ENCODE results near the gene ATF4.
"Not testable (repeated sequence)": the region's sequence is repeated elsewhere in the genome, so short reads cannot be mapped to it uniquely, and the experiment has no call there.

ATF4 gene

GRCh38 chr22:39510529-39511149 is 9.7 kb upstream of the ATF4 start:
- no peak for DNase-seq

- no peak for DNase-seq
These were observed 9.1 kb upstream of the ATF4 start for GRCh38 chr22:39511226-39511625.

GRCh38 chr22:39512026-39512425 is 8.3 kb upstream of the ATF4 start:
- no peak for DNase-seq

GRCh38 chr22:39513791-39514190 is 6.6 kb upstream of the ATF4 start:
- no peak for DNase-seq

- DNase-seq: peak in 31 of 56 donors; percentile 17 to 78 (median 38)
These were observed 5.9 kb upstream of the ATF4 start for GRCh38 chr22:39514373-39514973.

GRCh38 chr22:39515266-39516050 is 4.9 kb upstream of the ATF4 start:
- DNase-seq: no peak

- no peak for DNase-seq
These were observed 2.9 kb upstream of the ATF4 start for GRCh38 chr22:39517470-39517869.

GRCh38 chr22:39518144-39518786 is 2.1 kb upstream of the ATF4 start:
- DNase-seq: no peak

- DNase-seq: no peak
These were observed 1.2 kb upstream of the ATF4 start for GRCh38 chr22:39518996-39519680.

- peak in 48 of 56 donors; percentile 47 to 97 (median 86) for DNase-seq
These were observed 609 bp upstream of the ATF4 start for GRCh38 chr22:39519681-39520225.

- DNase-seq: not testable (repeated sequence)
These were observed 934 bp downstream of the ATF4 start for GRCh38 chr22:39521106-39521885.

GRCh38 chr22:39522091-39522490 is 1.7 kb downstream of the ATF4 start:
- not testable (repeated sequence) for DNase-seq

- peak in 5 of 56 donors; percentile 9 to 36 (median 23) for DNase-seq
These were observed 2.4 kb downstream of the ATF4 start for GRCh38 chr22:39522567-39523300.

GRCh38 chr22:39524089-39524752 is 3.9 kb downstream of the ATF4 start:
- DNase-seq: no peak

- no peak for DNase-seq
These were observed 4.6 kb downstream of the ATF4 start for GRCh38 chr22:39524753-39525657.

- no peak for DNase-seq
These were observed 5.3 kb downstream of the ATF4 start for GRCh38 chr22:39525658-39525975.

GRCh38 chr22:39526736-39527171 is 6.4 kb downstream of the ATF4 start:
- no peak for DNase-seq

GRCh38 chr22:39527481-39527961 is 7.2 kb downstream of the ATF4 start:
- no peak for DNase-seq

Measured in nucleus accumbens (tissue), 56 donors.